Endothelial cell of umbilical vein (primary cell): Measurements from ENCODE around the gene SLC6A2. TPM values are rescaled to one million over a fixed set of nuclear protein-coding genes. Genes with fewer than 3 reads are reported as not detected.

Source experiments
- BruUV-seq: library from RNA; stranded (reverse); fragments of 400-500 nt; replicated peaks from 2 replicates; lab custom pipeline; 2021; lab: Mats Ljungman, UMichigan
- CTCF ChIA-PET: fragments of 300-600, 350-600 bp; sonication (Branson Sonifier 250); formaldehyde crosslinking; loops from one replicate; lab custom pipeline; 2021; ENCODE audit warnings: antibody characterized with exemption, inconsistent platforms; lab: Charles Lee
- POLR2A ChIA-PET: fragments of 300-600, 350-600 bp; sonication (Branson Sonifier 250); formaldehyde crosslinking; loops from one replicate; lab custom pipeline; 2021; ENCODE audit warnings: antibody characterized with exemption, inconsistent platforms; lab: Charles Lee
- DNase-seq: peaks from one replicate; pipeline ENCODE4 v3.0.0-alpha.2; 2011; ENCODE audit warnings: low read depth, low spot score
- FAIRE-seq: peaks from 2 replicates; lab custom pipeline; 2011; peaks lifted over from hg19 to GRCh38; lab: Jason Lieb, UNC
- H2AFZ ChIP-seq: 2 replicates; pipeline ENCODE4 v1.6.0; 2012; ENCODE audit warnings: low read depth, low read length, control low read depth, inconsistent platforms
- H3K27ac ChIP-seq: 2 replicates; pipeline ENCODE4 v1.5.1; 2011; ENCODE audit warnings: low read depth, mild to moderate bottlenecking, control low read depth, low read length, moderate library complexity; ENCODE audit not compliant: insufficient read depth
- H3K27me3 ChIP-seq, 2 experiments: 2 replicates each; pipeline versions ENCODE4 v1.6.0 to v1.6.1; 2011; ENCODE audit warnings: low read length in 2 of 2, mixed read lengths in 1 of 2; ENCODE audit not compliant: control insufficient read depth in 2 of 2, insufficient read depth in 2 of 2
- H3K36me3 ChIP-seq, 2 experiments: 2 replicates in 1 of 2; 3 replicates in 1 of 2; pipeline ENCODE4 v1.5.1; 2011; ENCODE audit warnings: low read length in 2 of 2, mild to moderate bottlenecking in 1 of 2, moderate library complexity in 1 of 2; ENCODE audit not compliant: control insufficient read depth in 2 of 2, insufficient read depth in 2 of 2; ENCODE audit errors: extremely low read depth in 1 of 2
- H3K4me1 ChIP-seq: 3 replicates; pipeline ENCODE4 v1.5.1; 2011; ENCODE audit warnings: mild to moderate bottlenecking, low read length; ENCODE audit not compliant: control insufficient read depth, insufficient read depth; ENCODE audit errors: extremely low read depth
- H3K4me2 ChIP-seq: 2 replicates; pipeline ENCODE4 v1.6.1; 2011; ENCODE audit warnings: low read length, control low read depth, mixed read lengths; ENCODE audit not compliant: insufficient read depth
- H3K4me3 ChIP-seq, 3 experiments: fragments of 200-600 bp in 1 of 3; sonication (generic), shearing (Covaris generic) in 1 of 3; replicated peaks in 1 of 3; 2 replicates each; pipeline ENCODE4 v1.5.1; 2011 to 2016; ENCODE audit warnings: control low read depth in 3 of 3, low read length in 3 of 3, mild to moderate bottlenecking in 2 of 3, inconsistent platforms in 1 of 3, low read depth in 1 of 3, moderate library complexity in 1 of 3; ENCODE audit not compliant: insufficient read depth in 1 of 3
- H3K79me2 ChIP-seq: 2 replicates; pipeline ENCODE4 v1.6.0; 2012; ENCODE audit warnings: low read length, inconsistent platforms; ENCODE audit not compliant: control insufficient read depth, insufficient read depth
- H3K9ac ChIP-seq: replicated peaks from 2 replicates; pipeline ENCODE3; 2011; ENCODE audit warnings: low read length, control low read depth; ENCODE audit not compliant: insufficient read depth; ENCODE audit errors: extremely low read depth
- H3K9me1 ChIP-seq: replicated peaks from 3 replicates; pipeline ENCODE4 v1.6.0; 2011; ENCODE audit warnings: mild to moderate bottlenecking, low read length; ENCODE audit not compliant: control insufficient read depth, insufficient read depth; ENCODE audit errors: extremely low read depth
- H3K9me3 ChIP-seq: replicated peaks from 2 replicates; pipeline ENCODE4 v1.5.1; 2012; ENCODE audit warnings: low read length, inconsistent platforms; ENCODE audit not compliant: control insufficient read depth, insufficient read depth
- H4K20me1 ChIP-seq: replicated peaks from 2 replicates; pipeline ENCODE3; 2011; ENCODE audit warnings: mild to moderate bottlenecking, low read length; ENCODE audit not compliant: control insufficient read depth, insufficient read depth; ENCODE audit errors: extremely low read depth
- GATA2 ChIP-seq: IDR thresholded peaks from 2 replicates; pipeline ENCODE4 v1.7.0; 2011; ENCODE audit warnings: low read depth, mild to moderate bottlenecking, moderate library complexity, mixed read lengths, low read length; ENCODE audit not compliant: insufficient read length, insufficient read depth
- JUN ChIP-seq: IDR thresholded peaks from 2 replicates; pipeline ENCODE4 v1.6.1; 2011; ENCODE audit warnings: borderline replicate concordance, low read depth; ENCODE audit not compliant: insufficient read length, insufficient read depth
- MYC ChIP-seq: IDR thresholded peaks from one replicate; pipeline ENCODE4 v1.6.1; 2011; ENCODE audit warnings: mild to moderate bottlenecking, low read depth, low read length
- POLR2A ChIP-seq: IDR thresholded peaks from 2 replicates; pipeline ENCODE4 v1.6.1; 2012; ENCODE audit warnings: low read depth, mild to moderate bottlenecking, control low read depth, low read length
- POLR2AphosphoS5 ChIP-seq: IDR thresholded peaks from 2 replicates; pipeline ENCODE4 v1.6.1; 2012; ENCODE audit warnings: low read depth, mild to moderate bottlenecking, control low read depth, low read length, moderate library complexity; ENCODE audit not compliant: insufficient read depth
- dilution Hi-C: fragments of 300-500 bp; cut with MboI; formaldehyde crosslinking; loops from one replicate; pipeline ENCODE4 v1.15.0; 2019; ENCODE audit warnings: low sequenced_read_pairs; ENCODE audit not compliant: extremely low pct_ligation_motif_present
- intact Hi-C: fragments of 100-400 bp; cut with micrococcal nuclease; formaldehyde crosslinking; loops from one replicate; pipeline ENCODE4 v1.10.0; 2022
- polyA plus RNA-seq, 4 experiments: library from polyadenylated mRNA; depleted of rRNA in 3 of 4; stranded (reverse) in 3 of 4; unstranded in 1 of 4; fragments of >200 nt; gene quantifications; 2 replicates each; pipeline versions ENCODE4 v1.2.1 to v1.2.3, GENCODE V29; 2011 to 2012; ENCODE audit warnings: missing spikeins in 1 of 4
- total RNA-seq: library from RNA; stranded (reverse); gene quantifications from 2 replicates; pipeline ENCODE4 v1.2.3, GENCODE V29; 2021
- TF ChIP-seq, protein P1 (sequence below): IDR thresholded peaks from 2 replicates; pipeline ENCODE4 v1.6.1; 2011; ENCODE audit not compliant: insufficient read depth, insufficient read length
- TF ChIP-seq, protein P2 (sequence below), 2 donors: IDR thresholded peaks; 1 replicate in 1 of 2; 2 replicates in 1 of 2; pipeline ENCODE4 v1.5.1; 2011; ENCODE audit warnings: low read length in 2 of 2, mild to moderate bottlenecking in 2 of 2, moderate library complexity in 2 of 2, control low read depth in 1 of 2, inconsistent platforms in 1 of 2, low read depth in 1 of 2; ENCODE audit not compliant: insufficient read depth in 1 of 2; ENCODE audit errors: extremely low read depth in 1 of 2

Gene SLC6A2
- total and polyA plus RNA-seq, 2 donors (not counting 3 experiments of a cell fraction or from before 2014, with no cell fraction given) = not detected

DNA sequence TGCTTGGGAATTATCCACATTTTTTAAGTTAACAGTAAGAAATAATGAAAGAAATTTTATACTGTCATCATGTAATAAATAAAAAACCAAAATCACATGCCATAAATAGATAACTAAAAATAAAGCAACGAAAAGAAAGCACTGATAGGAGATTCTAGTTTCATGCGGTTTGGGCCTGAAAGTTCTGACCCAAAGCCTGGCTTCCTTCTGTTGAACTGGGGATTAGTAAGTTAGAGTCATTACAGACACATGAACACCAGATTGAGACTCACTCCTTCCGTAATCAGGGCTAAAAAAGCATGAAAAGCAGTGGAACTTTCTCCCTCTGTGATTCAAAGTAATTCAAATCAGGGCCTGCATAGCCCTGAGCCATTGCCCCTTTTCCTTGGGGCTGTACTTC, 13.2 kb upstream of the SLC6A2 start:
- dilution Hi-C loops = no loop called here
- Histone ChIP-seq H3K4me1 (no peaks in the 10 kb centered on the region), H3K9me1 (no peaks in the 10 kb centered on the region), H3K9me3 (no peaks in the 10 kb centered on the region), H2AFZ (no peak overlapping the region), H3K27me3 (peaks cover 6 to 8% of the 10 kb centered on the region in 2 experiments), H3K27ac (no peak overlapping the region), H3K9ac (no peak overlapping the region), H3K79me2 (no peaks in the 10 kb centered on the region), H4K20me1 (no peaks in the 10 kb centered on the region), H3K4me2 (no peak overlapping the region), H3K4me3 (no peak overlapping the region), H3K36me3 (no peaks in the 10 kb centered on the region)
- POLR2A ChIA-PET = no interaction called here
- FAIRE-seq (no peak), DNase-seq (no peak)
- CTCF ChIA-PET = interaction anchor here (0.9 to 3.0 kb wide), 7 partner anchors 21 to 178 kb away, joined by 4 to 27 read pairs (median 5); no protein-coding TSS in a partner anchor
- intact Hi-C loops = loop anchor here (1.0 kb wide), 3 partner anchors 61 to 177 kb away; no protein-coding TSS in a partner anchor
- BruUV-seq = no TSS peak
- TF ChIP-seq POLR2AphosphoS5 = no peak
- TF ChIP-seq, protein P1, sequence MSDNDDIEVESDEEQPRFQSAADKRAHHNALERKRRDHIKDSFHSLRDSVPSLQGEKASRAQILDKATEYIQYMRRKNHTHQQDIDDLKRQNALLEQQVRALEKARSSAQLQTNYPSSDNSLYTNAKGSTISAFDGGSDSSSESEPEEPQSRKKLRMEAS = no peak
- TF ChIP-seq JUN = no peak
- no peak for TF ChIP-seq MYC
- TF ChIP-seq POLR2A = no peak
- TF ChIP-seq GATA2 = no peak
- TF ChIP-seq, protein P2, sequence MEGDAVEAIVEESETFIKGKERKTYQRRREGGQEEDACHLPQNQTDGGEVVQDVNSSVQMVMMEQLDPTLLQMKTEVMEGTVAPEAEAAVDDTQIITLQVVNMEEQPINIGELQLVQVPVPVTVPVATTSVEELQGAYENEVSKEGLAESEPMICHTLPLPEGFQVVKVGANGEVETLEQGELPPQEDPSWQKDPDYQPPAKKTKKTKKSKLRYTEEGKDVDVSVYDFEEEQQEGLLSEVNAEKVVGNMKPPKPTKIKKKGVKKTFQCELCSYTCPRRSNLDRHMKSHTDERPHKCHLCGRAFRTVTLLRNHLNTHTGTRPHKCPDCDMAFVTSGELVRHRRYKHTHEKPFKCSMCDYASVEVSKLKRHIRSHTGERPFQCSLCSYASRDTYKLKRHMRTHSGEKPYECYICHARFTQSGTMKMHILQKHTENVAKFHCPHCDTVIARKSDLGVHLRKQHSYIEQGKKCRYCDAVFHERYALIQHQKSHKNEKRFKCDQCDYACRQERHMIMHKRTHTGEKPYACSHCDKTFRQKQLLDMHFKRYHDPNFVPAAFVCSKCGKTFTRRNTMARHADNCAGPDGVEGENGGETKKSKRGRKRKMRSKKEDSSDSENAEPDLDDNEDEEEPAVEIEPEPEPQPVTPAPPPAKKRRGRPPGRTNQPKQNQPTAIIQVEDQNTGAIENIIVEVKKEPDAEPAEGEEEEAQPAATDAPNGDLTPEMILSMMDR (IDR thresholded peaks at IDR 0.05; ENCODE audit: extremely low read depth in 1 of 2, insufficient read depth in 1 of 2, low read depth in 1 of 2, low read length in 2 of 2) = no peak
